CD14-positive monocyte (primary cell): ENCODE measurements around the gene GSTM2. TPM values are rescaled to one million over a fixed set of nuclear protein-coding genes. Genes with fewer than 3 reads are reported as not detected.
A peak's percentile ranks its signal among the peaks of the same experiment; 100 is the strongest.

Experiments used
- DNase-seq, 3 donors: peaks; one replicate each; pipeline ENCODE4 v3.0.0-alpha.2; 2011 to 2022
- H2AFZ ChIP-seq: 2 replicates; pipeline ENCODE4 v1.6.0; 2012; ENCODE audit warnings: mild to moderate bottlenecking, low read depth, low read length, inconsistent platforms; ENCODE audit not compliant: insufficient read depth, poor library complexity, severe bottlenecking
- H3K27ac ChIP-seq, 2 donors: 1 replicate in 1 of 2; 2 replicates in 1 of 2; pipeline ENCODE4 v1.5.1; 2012 to 2013; ENCODE audit warnings: low read length in 2 of 2, control low read depth in 1 of 2, inconsistent platforms in 1 of 2, low read depth in 1 of 2, mild to moderate bottlenecking in 1 of 2
- H3K27me3 ChIP-seq, 2 donors: one replicate each; pipeline versions ENCODE4 v1.6.0 to v1.6.1; 2011 to 2013; ENCODE audit warnings: low read length in 2 of 2; ENCODE audit not compliant: control insufficient read depth in 2 of 2, insufficient read depth in 2 of 2
- H3K36me3 ChIP-seq, 2 donors: replicated peaks in 1 of 2; 1 replicate in 1 of 2; 2 replicates in 1 of 2; pipeline versions ENCODE4 v1.5.1 to v1.6.1; 2012 to 2013; ENCODE audit warnings: low read length in 2 of 2, control low read depth in 1 of 2, inconsistent platforms in 1 of 2, mild to moderate bottlenecking in 1 of 2; ENCODE audit not compliant: insufficient read depth in 2 of 2, control insufficient read depth in 1 of 2
- H3K4me1 ChIP-seq, 2 donors: 1 replicate in 1 of 2; 2 replicates in 1 of 2; pipeline versions ENCODE4 v1.5.1 to v1.6.1; 2012 to 2013; ENCODE audit warnings: low read length in 2 of 2, control low read depth in 1 of 2, inconsistent platforms in 1 of 2, mild to moderate bottlenecking in 1 of 2, moderate library complexity in 1 of 2; ENCODE audit not compliant: insufficient read depth in 2 of 2, control insufficient read depth in 1 of 2
- H3K4me2 ChIP-seq: replicated peaks from 2 replicates; pipeline ENCODE3; 2012; ENCODE audit warnings: low read length, moderate library complexity, mild to moderate bottlenecking; ENCODE audit not compliant: poor library complexity, severe bottlenecking; ENCODE audit errors: extremely low read depth
- H3K4me3 ChIP-seq, 3 experiments: fragments of 200-600 bp in 1 of 3; sonication (generic) in 1 of 3; replicated peaks in 1 of 3; 1 replicate in 2 of 3; 2 replicates in 1 of 3; pipeline ENCODE4 v1.5.1; 2011 to 2013; ENCODE audit warnings: low read length in 3 of 3, mild to moderate bottlenecking in 3 of 3, control low read depth in 2 of 3, low read depth in 2 of 3, inconsistent platforms in 1 of 3, moderate library complexity in 1 of 3
- H3K79me2 ChIP-seq: 2 replicates; pipeline ENCODE4 v1.6.0; 2012; ENCODE audit warnings: mild to moderate bottlenecking, control low read depth, inconsistent platforms, low read length, moderate library complexity; ENCODE audit not compliant: insufficient read depth
- H3K9ac ChIP-seq: 2 replicates; pipeline ENCODE4 v1.6.0; 2017; ENCODE audit warnings: low read length, mild to moderate bottlenecking; ENCODE audit not compliant: insufficient read depth, poor library complexity, severe bottlenecking
- H3K9me3 ChIP-seq, 2 donors: replicated peaks in 1 of 2; 1 replicate in 1 of 2; 2 replicates in 1 of 2; pipeline versions ENCODE4 v1.5.1 to v1.6.1; 2012 to 2013; ENCODE audit warnings: low read length in 2 of 2, control low read depth in 1 of 2; ENCODE audit not compliant: control insufficient read depth in 1 of 2, insufficient read depth in 1 of 2
- H4K20me1 ChIP-seq: 2 replicates; pipeline ENCODE4 v1.6.0; 2012; ENCODE audit warnings: mild to moderate bottlenecking, low read length, control low read depth, moderate library complexity; ENCODE audit not compliant: insufficient read depth
- H3K27ac Mint-ChIP-seq, 7 donors: one replicate each; pipeline ENCODE4 v1.8.0; 2020; ENCODE audit warnings: mild to moderate bottlenecking in 7 of 7, mixed read lengths in 7 of 7, moderate library complexity in 6 of 7, inconsistent platforms in 2 of 7
- H3K27me3 Mint-ChIP-seq, 3 donors: one replicate each; pipeline ENCODE4 v1.8.0; 2021 to 2022; ENCODE audit warnings: low read depth in 3 of 3, mild to moderate bottlenecking in 3 of 3, mixed read lengths in 3 of 3, moderate library complexity in 3 of 3, inconsistent platforms in 1 of 3
- H3K36me3 Mint-ChIP-seq, 2 donors: one replicate each; pipeline ENCODE4 v1.8.0; 2020; ENCODE audit warnings: mixed read lengths in 2 of 2, inconsistent platforms in 1 of 2, mild to moderate bottlenecking in 1 of 2
- H3K4me1 Mint-ChIP-seq: one replicate; pipeline ENCODE4 v1.8.0; 2020; ENCODE audit warnings: mild to moderate bottlenecking, mixed read lengths
- H3K4me3 Mint-ChIP-seq, 2 donors: one replicate each; pipeline ENCODE4 v1.8.0; 2020; ENCODE audit warnings: mild to moderate bottlenecking in 2 of 2, mixed read lengths in 2 of 2, moderate library complexity in 1 of 2
- H3K9me3 Mint-ChIP-seq, 7 donors: one replicate each; pipeline ENCODE4 v1.8.0; 2020 to 2022; ENCODE audit warnings: mixed read lengths in 7 of 7, mild to moderate bottlenecking in 6 of 7, moderate library complexity in 6 of 7, inconsistent platforms in 2 of 7
- CTCF ChIP-seq: fragments of 200-600 bp; IDR thresholded peaks from one replicate; pipeline ENCODE4 v1.8.0; 2022; ENCODE audit warnings: antibody characterized with exemption, mild to moderate bottlenecking
- WGBS: methylation state at CpG from one replicate; pipeline ENCODE4 v1.1.5; 2013; ENCODE audit warnings: missing lambda C conversion rate; ENCODE audit not compliant: insufficient coverage; 5-methylcytosine and 5-hydroxymethylcytosine counted together
- intact Hi-C, 2 donors: fragments of 100-400 bp; cut with micrococcal nuclease; formaldehyde crosslinking; loops; one replicate each; pipeline versions ENCODE4 v1.15.0 to v1.15.1; 2023
- polyA plus RNA-seq, 3 donors: library from polyadenylated mRNA; depleted of rRNA in 1 of 3; unstranded in 2 of 3; stranded (reverse) in 1 of 3; fragments of 300-500 nt in 2 of 3; fragments of >200 nt in 1 of 3; fragmentation: Illumina TruSeq in 2 of 3; gene quantifications; 1 replicate in 2 of 3; 2 replicates in 1 of 3; pipeline ENCODE4 v1.2.3, GENCODE V29; 2012 to 2021

GSTM2 gene
- polyA plus RNA-seq, 3 donors = 1.5 to 12.0 (median 6.3) TPM

- TF ChIP-seq CTCF = peak; percentile 57
- Histone ChIP-seq H3K27me3 (no peaks in the 10 kb centered on the region), H4K20me1 (peaks cover 73% of the 10 kb centered on the region), H3K4me2 (no peak overlapping the region), H3K9me3 (no peaks in the 10 kb centered on the region), H3K79me2 (peaks cover 3% of the 10 kb centered on the region), H3K27ac (no peak overlapping the region), H3K36me3 (peaks cover 71 to 74% of the 10 kb centered on the region in 2 donors), H3K4me3 (no peak overlapping the region), H2AFZ (no peak overlapping the region), H3K4me1 (peaks cover 9 to 12% of the 10 kb centered on the region in 2 donors), H3K9ac (no peak overlapping the region)
- Mint-ChIP-seq H3K27ac (peak overlapping the region in 3 of 7 donors; percentile 15 to 77 (median 57)), H3K9me3 (peaks cover 0 to 2% (median 0%) of the 10 kb centered on the region in 7 donors), H3K4me3 (no peak overlapping the region), H3K27me3 (peaks cover 0 to 5% (median 4%) of the 10 kb centered on the region in 3 donors), H3K4me1 (peaks cover 13% of the 10 kb centered on the region), H3K36me3 (peaks cover 67 to 73% of the 10 kb centered on the region in 2 donors)
- 97% methylated on average over 16 of the region's 30 CpGs for WGBS
- intact Hi-C loops = no loop called here
- peak in 1 of 3 donors; percentile 28 for DNase-seq
These were observed 37.6 kb upstream of the GSTM2 start for GRCh38 chr1:109630081-109630897.

- Histone ChIP-seq H3K4me1 (peaks cover 9 to 13% of the 10 kb centered on the region in 2 donors), H3K4me3 (no peak overlapping the region), H3K4me2 (no peak overlapping the region), H2AFZ (no peak overlapping the region), H3K36me3 (peaks cover 64 to 67% of the 10 kb centered on the region in 2 donors), H3K27ac (no peak overlapping the region), H3K79me2 (no peaks in the 10 kb centered on the region), H3K9me3 (no peaks in the 10 kb centered on the region), H4K20me1 (peaks cover 66% of the 10 kb centered on the region), H3K9ac (no peak overlapping the region), H3K27me3 (no peaks in the 10 kb centered on the region)
- intact Hi-C loops = no loop called here
- no peak for DNase-seq
- peaks cover 0 to 6% (median 5%) of the 10 kb centered on the region in 3 donors for H3K27me3 Mint-ChIP-seq
- H3K9me3 Mint-ChIP-seq = peaks cover 0 to 2% (median 0%) of the 10 kb centered on the region in 7 donors
- no peak overlapping the region for H3K4me3 Mint-ChIP-seq
- no peak for TF ChIP-seq CTCF
- WGBS = 95% methylated on average over 14 of the region's 14 CpGs
- H3K4me1 Mint-ChIP-seq = peaks cover 14% of the 10 kb centered on the region
- no peak overlapping the region for H3K27ac Mint-ChIP-seq
- H3K36me3 Mint-ChIP-seq = peaks cover 60 to 66% of the 10 kb centered on the region in 2 donors
These were observed 36.9 kb upstream of the GSTM2 start for GRCh38 chr1:109630898-109631512.
